Left colon (tissue), 2 donors: ENCODE results near the gene PDCD1. TPM values are rescaled to one million over a fixed set of nuclear protein-coding genes. Genes with fewer than 3 reads are reported as not detected.

ENCODE experiments used
- ATAC-seq: fragments of 200-7000 bp; cut with Tn5 transposase; one replicate; pipeline ENCODE4 v1.9.1; 2020; ENCODE audit warnings: mild to moderate bottlenecking, moderate library complexity
- DNase-seq, 2 donors: peaks; one replicate each; pipeline ENCODE4 v3.0.0-alpha.2; 2020
- intact Hi-C, 2 donors: fragments of 100-400 bp; cut with DNase I in 1 of 2; cut with micrococcal nuclease in 1 of 2; formaldehyde crosslinking; loops; one replicate each; pipeline versions ENCODE4 v1.11.2 to v1.14.0; 2022; cut with DNase I, micrococcal nuclease
- total RNA-seq, 2 donors: library from RNA; stranded (reverse); fragmentation: NEBNext Ultra II Directional; extraction: Animal tissue kit (Norgen Biotek cat#: 25700); gene quantifications; one replicate each; pipeline ENCODE4 v1.2.1, GENCODE V29; 2021
- donor health status: DM: no; HTN: no; CAD: no.
- donor health status: DM: yes; HTN: yes; CAD: no.

Gene PDCD1
- total RNA-seq, 2 donors from 2014 or later = 0.36 TPM; not detected in 1

DNA sequence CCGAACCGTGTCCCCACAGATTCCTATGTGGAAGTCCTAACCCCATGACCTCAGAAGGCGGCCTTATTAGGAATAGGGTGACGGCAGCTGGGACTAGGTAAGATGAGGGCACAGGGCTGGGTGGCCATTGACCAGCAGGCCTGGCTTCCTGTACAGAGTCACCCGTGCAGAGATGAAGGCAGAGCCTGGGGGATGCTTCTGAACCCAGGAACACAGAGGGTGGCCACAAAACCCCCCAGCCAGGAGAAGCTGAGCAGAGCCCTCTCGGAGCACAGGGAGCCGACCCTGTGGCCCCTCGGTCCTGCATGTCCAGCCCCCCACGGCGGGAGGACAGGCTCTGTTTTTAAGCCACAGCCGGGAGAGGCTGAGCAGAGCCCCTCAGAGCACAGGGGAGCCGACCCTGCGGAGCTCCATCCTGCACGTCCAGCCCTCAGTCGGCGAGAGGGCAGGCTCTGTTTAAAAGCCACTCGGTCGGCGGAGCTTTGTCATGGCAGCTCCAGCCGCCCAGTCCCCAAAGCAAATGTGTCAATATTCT lies 2.7 kb downstream of the PDCD1 start:
- ATAC-seq = no peak
- no peak for DNase-seq
- intact Hi-C loops = no loop called here

DNA sequence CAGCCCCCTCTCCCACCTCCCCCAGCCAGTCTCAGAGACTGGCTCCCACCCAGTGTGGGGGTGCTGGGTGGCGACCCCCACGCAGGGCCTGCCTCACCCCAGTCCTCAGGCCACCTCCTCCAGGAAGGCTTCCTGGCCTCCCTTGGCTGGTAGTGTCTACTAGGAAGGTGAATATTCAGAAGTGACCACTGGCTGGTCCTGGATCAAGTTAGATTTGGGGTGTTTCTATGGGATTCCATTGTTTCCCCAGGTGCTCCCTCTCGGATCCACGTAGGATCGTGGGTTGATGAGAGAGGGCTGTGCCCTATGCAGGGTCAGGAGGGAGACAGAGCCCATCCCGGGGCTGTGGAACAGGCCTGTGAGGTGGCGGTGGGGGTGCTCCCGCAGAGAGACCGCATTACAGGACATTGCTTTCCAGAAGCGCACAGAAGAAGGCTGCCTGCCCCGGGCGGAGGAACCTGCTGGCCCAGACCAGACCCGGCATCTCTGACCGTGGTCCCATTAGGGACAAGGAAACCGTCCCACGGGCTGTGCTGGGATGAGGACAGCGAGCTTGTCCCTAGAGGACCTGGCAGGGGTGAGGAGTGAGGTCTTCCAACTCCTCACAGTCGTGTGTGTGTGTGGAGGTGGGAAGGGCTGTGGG lies 3.3 kb downstream of the PDCD1 start:
- ATAC-seq = no peak
- peak in 1 of 2 donors; percentile 19 for DNase-seq

DNA sequence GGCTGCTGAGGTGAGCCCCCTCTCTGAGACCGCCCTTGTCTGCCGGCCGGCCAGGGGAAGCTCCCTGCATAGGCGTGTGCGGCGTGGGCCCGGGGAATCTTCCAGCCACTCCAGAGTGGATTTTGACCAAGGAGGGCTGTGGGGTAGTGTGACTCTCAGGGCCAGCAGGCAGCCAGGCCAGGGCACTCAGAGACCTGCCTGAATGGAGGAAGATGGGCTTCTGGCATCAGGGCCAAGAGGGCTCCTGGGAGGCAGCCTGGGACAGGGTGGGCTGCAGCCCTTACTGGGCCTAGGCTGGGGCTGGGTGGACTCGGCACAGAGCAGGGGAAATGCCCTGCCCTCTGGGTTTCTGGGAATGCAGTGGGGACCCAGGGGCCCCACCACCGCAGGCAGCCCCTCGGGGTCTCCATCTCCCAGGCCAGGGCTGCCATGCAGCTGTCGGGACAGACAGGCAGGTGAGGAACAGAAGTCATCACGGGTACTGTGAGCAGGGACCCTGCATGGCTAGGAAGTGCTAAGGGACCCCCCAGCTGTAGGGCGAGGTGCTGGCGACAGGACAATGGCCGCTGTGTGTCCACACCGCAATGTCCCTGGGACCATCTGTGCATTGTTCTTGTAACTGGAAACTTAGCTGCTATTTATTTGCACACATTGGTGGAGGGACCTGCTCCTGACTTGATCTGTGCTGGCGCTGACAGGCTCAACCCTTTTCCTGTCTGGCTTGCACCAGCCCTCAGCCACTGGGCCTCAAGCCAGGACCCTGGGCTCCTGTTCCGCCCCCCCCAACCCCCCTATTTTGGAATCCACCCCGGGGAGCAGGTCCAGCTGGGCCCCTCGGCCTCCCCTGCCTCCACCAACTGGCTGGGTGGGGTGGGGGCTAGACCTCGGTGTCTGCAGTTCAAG lies 4.1 kb downstream of the PDCD1 start:
- peak in 1 of 2 donors; percentile 19 for DNase-seq
- no peak for ATAC-seq
- intact Hi-C loops = no loop called here

More for the DNA sequence above, 3.3 kb downstream of the PDCD1 start:
- intact Hi-C loops = no loop called here

GRCh38 chr2:241853651-241854341 lies 4.9 kb downstream of the PDCD1 start:
- intact Hi-C loops = no loop called here
- DNase-seq (peak in 1 of 2 donors; percentile 21), ATAC-seq (no peak)

DNA sequence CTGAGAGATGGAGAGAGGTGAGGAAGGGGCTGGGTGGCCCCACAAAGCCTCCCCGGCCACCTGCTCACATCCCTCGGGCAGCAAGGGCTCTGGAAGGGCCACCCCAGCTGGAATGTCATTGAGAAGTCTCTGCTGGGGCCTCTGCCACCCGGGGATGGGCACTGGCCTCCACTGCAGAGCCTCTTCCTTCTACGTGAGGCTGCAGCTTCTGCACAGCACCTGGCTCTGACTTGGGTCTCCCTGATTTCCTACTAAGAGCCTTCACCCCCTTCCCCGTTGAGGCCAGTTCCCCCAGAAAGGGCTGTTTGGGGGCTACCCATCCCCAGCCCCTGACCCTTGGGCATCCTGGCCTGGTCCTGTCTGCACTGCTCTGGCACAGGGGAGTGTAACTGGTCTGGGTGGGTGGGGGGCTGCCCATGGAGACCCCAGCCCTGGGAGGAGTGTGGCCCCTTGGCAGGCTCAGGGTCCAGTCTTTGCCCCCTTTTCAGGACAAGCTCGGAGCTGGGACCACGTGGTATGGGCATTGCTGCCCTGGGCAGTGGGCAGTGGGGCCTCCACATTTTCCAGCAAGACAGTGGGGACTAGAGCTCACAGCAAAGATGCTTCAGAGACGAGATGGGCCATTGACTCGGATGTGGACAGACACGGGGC lies 5.6 kb downstream of the PDCD1 start:
- DNase-seq (peak in 1 of 2 donors; percentile 19), ATAC-seq (no peak)
- intact Hi-C loops = no loop called here

GRCh38 chr2:241852116-241852980 lies 6.3 kb downstream of the PDCD1 start:
- intact Hi-C loops = no loop called here
- no peak for ATAC-seq

GRCh38 chr2:241851325-241852115 lies 7.2 kb downstream of the PDCD1 start:
- DNase-seq = peak in 1 of 2 donors; percentile 8
- no peak for ATAC-seq
- intact Hi-C loops = no loop called here

More at GRCh38 chr2:241852116-241852980, 6.3 kb downstream of the PDCD1 start:
- peak in 1 of 2 donors; percentile 20 for DNase-seq

- DNase-seq (peak in 1 of 2 donors; percentile 10), ATAC-seq (no peak)
- intact Hi-C loops = no loop called here
These were observed 8.0 kb downstream of the PDCD1 start for GRCh38 chr2:241850544-241851324.

DNA sequence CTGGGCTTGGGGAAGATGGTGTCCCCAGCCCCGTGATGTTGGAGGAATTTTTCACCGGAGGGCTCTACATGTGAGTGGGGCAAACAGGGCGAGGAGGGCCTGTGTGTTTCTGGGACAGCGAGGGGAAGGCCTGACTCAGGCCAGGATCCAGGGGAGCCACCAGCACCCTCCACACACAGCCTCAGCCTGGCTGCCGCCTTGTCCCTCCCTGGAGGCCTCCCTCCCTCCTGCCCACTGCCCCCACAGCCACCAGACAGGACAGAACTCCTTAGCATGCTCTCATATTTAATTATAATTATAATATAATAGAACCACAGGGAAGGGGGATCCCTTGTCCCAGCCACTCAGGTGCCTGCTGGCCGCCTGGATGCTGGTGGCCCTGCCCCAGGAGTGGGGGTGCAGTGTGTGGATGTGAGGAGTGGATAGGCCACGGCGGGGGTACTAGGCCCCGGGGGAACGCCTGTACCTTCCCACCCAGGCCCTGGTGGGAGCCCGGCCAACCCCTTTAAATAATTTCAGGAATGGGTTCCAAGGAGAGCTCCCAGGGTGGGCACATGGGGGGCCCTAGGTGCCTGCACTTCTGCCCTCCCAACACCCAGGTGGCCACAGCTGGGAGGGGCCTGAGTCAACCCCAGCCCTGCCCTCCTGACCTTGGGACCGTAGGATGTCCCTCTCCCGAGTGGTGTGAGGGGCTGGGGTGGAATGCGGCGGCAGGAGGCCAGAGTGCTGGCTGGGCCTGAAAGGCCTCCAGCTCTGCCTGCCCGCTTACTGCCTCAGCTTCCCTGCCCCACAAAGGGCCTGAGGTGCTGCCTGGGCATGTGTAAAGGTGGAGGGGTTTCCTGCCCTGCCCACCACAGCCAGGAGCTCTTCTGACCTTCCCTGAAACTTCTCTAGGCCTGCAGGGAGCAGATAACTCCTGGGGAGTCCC lies 8.8 kb downstream of the PDCD1 start:
- intact Hi-C loops = no loop called here
- DNase-seq = peak in 1 of 2 donors; percentile 16

DNA sequence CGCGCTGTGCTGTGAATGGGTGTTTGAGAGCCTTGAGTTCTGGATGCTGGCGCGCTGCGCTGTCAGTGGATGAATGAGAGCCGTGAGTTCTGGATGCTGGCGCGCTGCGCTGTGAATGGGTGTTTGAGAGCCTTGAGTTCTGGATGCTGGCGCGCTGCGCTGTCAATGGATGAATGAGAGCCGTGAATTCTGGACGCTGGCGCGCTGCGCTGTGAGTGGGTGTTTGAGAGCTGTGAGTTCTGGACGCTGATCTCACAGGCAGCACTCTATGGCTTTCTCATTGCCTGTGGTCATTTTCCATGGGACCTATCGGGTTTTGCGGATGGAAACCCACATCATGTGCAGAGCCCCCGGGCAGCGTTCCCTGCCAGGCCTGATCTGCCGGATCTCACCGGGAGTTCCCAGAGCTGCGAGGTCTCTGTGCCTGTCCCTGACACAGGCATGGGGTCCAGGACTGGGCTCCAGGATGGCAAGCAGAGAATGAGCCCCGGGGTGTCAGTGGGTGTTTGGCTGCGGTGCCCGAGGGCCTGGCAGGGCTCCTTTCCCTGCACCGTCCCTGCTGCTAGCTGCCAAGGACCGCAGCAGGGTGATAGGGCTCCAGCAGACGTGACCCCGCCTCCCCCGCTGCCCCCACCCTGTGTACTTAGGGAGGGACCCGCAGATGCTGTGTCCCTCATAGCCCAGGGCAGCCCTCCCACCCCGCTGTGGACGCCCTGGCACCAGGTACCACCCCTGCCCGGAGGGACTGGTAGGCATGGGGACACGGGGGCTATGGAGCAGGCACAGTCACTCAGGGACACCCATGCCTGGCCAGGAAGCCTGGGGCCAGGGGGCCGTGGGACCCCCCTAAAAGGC lies 9.7 kb downstream of the PDCD1 start:
- ATAC-seq (no peak), DNase-seq (peak in 1 of 2 donors; percentile 15)
- intact Hi-C loops = no loop called here

More for the DNA sequence above, 8.8 kb downstream of the PDCD1 start:
- no peak for ATAC-seq

- intact Hi-C loops = no loop called here
- DNase-seq (no peak), ATAC-seq (no peak)
These were observed 12.3 kb downstream of the PDCD1 start for GRCh38 chr2:241846406-241846805.

- no peak for ATAC-seq
- intact Hi-C loops = no loop called here
- DNase-seq = peak in 1 of 2 donors; percentile 24
These were observed 13.7 kb downstream of the PDCD1 start for GRCh38 chr2:241844831-241845578.

GRCh38 chr2:241844066-241844728 lies 14.5 kb downstream of the PDCD1 start:
- ATAC-seq = peak; percentile 99
- DNase-seq = peak; percentile 61 to 84
- intact Hi-C loops = no loop called here
